Inflammatory macrophage treated with lipopolysaccharide for 4 hours (primary cell): ENCODE data around the gene DHRS9.
"Not testable (repeated sequence)": the region's sequence is repeated elsewhere in the genome, so short reads cannot be mapped to it uniquely, and the experiment has no call there.

ENCODE experiments used
- DNase-seq: peaks from one replicate; pipeline ENCODE4 v3.0.0-alpha.2; 2020

DHRS9 gene

DNA sequence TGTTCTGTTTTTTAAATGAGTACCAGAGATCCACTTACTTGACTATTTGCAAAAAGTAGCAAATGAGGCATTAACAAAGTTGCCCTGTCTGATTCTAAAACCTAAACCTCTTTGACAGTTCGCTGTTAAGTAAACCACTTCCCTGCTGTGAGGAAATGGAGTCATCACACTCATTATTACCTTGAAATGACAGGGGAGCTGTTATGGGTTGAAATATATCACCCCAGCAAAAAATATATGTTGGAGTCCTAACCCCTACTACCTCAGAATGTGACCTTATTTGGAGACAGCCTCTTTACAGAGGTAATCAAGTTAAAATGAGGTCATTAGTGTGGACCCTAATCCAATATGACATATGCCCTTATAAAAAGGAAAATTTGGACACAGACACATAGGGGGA is 36.1 kb downstream of the DHRS9 start:
- no peak for DNase-seq

DNA sequence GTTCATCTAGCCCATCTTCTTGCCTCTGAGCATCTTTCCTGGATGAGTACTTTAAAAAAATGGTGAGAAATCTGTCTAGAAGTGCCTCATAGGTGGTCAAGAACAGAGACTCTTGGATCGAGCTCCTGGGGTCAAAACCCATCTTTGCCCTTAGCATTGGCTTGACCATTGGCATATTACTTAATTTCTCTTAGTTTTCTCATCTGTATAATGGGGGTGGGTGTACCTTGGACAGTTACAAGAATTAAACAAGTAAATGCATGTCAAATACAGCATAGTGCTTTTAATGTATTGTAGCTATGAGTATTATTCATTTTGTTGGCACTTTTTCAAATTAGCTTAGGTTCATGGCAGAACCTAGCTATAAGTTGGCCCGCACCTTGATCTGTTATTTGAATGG is 36.8 kb downstream of the DHRS9 start:
- no peak for DNase-seq

DNA sequence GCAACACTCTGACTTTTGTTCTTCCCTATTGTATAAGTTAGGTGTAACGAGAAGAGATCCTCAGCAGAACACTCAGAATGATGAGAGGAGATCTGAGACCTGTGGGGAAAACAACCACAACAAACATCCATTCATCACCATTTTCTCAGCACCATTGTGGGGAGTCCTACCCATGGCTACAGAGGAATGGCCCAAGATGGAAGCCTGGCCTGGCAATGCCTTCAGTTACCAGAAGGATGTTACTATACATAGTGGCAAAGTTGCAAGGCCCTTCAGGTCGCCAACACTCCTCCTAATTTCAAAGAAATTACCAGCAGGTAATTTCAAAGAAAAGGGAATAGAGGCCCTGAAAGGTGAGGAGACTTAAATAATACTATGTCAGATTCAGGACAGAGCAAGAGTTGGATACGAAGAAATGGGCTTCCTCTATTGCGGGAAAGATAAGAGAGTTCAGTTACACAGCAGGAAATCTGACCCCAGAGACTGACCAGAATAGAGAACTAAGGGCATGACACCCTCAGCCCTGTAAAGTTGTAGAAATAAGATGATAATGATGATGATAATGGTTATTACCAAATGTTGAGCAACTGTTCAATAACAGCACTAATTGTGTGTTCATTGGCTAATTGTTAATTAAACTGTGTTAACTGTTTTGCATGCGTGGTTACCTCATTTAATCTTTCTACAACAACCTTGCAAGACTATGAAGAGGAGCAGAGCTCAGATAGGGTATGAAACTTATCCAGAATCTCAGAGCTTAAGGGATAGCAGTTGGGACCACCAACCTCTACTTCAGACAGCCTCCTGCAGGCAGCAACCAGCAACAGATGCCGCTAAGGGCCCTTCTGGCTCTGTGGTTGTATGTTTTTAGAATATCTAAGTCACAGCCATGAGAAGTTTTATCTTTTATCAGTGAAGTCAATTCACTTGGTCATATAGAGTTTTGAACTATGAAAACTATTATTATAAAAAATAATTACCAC is 37.5 kb downstream of the DHRS9 start:
- peak; percentile 30 for DNase-seq

DNA sequence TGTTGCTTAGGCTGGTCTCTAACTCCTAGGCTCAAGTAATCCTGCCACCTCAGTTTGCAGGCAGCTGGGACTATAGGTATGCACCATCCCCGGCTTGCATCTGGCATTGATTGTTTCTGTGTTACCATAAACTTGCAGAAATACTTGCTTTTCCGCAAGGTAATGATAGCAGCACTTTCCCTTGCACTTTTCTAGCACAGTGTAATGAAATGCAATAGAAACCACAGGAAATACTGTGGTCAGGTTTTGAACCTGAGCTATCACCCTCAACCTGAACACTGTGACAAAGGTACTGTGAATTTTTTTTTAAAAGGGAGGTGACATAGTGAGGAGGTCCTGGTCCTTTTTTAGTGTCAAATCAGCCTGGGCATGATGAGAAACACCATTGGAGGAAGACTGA is 38.3 kb downstream of the DHRS9 start:
- DNase-seq, result no peak

DNA sequence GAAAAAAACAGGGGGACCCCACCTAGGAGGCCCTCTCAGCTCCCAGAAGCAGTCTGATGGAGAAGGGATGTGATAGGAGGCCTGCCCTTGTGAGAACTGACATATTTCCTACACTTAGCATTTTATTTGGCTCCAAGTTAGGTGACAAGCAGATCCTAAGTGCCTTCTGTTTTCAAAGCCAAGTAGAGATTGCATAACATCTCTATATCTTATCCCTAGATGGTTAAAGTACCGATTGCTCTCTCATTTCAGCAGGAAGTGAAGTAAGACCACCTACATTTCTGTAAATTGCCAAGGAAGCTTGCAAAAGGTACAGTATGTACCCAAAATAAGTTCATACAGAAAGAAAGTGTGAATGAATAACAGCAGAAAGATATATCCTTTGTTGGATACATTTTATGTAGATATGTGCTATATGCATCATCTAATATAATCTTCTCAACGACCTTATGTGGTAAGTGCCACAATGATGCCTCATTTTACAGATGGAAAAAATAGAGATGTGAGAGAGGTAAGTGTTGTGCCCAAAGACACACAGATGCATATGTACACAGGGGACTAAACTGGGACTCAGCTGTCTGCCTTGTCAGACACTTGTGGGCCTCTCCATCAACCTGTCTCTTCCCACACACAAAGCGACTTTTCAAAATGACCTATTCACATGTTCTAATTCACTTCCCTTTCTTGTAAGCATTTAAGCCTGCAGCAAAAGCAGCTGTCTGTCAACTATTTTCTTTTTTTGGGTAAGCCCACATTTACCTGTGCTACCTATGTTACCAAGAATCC is 38.9 kb downstream of the DHRS9 start:
- DNase-seq, result no peak

DNA sequence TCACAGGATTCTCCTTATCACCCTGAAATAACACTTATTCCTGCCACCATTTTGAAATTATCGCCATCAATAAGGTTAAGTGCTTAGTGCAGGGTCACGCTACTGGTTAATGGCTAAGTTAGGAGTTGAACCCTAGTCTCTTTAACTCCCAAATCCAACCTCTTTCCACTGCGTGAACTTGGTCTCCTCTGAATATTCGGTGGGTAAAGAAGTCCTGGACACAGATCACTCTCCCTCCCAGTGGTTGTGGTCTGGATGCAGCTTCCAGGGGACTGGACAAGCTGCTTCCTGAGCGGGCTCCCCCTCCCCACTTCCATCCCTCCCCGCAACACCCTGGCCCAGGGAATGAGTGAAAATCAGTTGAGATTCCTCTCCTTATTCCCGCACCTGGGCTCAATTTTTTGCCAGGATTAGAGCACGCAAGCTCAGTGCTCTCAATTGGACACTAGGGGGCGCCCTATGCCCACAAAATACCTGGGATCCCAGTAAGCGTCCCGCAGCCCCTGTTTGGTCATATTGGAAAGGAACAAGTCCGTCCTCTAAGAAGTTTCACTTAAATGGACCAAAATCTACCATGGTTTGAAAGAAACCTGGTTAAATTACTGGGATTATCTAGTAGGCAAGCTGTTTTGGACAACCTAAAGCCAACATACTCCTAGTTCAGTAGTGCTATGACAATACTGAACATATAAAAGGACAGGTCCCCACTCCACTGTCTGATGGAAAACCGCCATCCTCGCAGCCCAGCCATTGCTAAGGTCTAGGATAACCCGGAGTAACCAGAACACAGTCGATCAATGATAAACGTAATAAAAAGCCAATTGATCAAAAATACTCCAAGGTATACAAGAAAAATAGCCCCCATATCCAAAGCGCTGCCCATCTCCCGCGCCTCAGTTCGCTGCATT is 40.4 kb downstream of the DHRS9 start:
- DNase-seq, result peak; percentile 72

DNA sequence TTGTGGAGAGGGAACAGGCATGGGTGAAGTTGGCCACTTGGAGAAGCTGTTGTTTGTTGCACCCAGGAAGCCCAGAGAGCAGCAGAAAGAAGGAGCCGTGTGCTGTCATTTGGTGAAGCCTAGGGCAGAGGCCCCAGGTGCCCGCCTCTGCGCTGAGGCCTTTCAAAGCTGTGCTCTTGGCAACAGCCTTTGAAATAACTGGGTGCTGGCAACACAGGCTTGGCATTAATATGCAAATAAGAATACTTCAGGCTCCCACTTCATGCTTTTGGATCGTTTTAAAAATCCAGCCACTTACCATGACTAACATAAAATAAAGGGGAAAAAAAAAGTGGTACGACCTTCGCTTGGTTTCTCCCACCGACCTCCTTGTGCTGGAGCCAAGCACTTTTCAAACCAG is 41.1 kb downstream of the DHRS9 start:
- DNase-seq, result no peak

DNA sequence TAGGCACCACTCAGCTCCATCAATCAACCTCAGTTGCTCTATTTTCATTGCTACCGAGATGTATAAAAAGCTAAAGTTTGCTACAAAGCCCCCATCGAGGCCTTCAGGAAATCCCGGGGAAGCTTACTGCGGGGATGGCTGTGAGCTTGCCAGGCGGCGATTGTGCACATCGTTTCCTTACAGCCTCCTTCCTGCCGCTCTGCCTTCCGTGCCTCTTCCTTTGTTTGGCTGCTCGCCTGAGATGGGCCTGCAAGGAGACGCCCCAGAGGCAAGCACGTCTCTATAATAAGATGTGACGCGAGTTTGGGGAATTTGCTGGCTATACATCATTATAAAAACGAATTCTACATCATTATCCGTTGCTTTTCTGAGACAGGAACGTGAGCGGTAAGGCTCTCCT is 41.6 kb downstream of the DHRS9 start:
- no peak for DNase-seq

DNA sequence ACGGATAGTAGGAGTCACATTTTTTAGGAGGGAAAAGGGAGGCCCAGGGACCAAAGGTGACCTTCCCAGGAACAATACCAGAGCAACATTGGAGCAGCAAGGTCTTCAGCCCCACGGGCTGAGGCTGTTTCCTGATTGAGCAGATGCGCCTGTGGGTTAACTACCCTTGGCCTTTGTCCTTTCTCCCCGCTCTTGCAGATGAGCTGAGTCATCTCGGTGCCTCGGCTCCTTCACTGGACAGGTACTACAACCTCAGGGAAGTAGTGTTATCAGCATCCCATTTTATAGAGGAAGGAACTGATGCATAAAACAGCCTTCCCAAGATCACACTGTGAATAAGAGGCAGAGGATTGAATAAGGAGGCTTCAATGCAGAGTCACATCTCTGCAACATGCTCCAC is 43.5 kb downstream of the DHRS9 start:
- DNase-seq, result no peak

DNA sequence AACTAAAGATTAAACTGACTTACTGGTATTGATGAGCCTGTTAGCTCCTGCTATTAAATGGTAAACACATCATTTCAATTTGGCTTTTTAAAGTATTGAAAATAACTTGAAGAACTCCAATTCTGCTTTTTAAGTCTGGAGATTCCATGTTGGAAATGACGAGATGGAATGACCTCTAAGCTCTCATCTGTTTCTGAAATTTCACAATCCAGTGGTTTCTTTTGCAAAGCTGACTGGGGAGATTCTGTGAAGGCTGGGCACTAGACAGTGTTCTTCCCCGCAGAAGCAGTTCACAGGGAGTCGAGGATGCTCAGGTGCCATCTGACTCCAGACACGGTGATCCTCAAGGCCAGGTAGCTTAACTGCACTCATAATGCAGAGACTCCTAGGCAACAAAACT is 44.7 kb downstream of the DHRS9 start:
- peak; percentile 80 for DNase-seq

DNA sequence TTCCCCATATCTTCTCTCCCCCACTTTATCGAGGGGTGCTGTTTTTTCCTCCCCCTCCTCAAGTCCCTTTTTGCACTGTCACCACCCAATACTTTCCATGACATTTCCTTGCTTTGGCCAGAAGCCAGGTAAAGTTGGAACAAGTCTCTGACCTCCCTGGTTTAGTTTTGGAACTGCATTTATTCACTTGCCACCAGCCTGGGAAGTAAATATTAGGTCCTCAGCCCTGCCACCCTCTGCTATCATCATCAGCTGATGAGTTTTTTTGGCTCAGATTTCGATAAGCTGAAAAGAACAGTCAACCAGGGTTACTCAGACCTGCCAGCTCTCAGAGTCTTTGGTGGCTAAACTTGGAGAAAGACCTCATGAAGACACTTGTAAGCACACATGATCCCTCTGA is 47.0 kb downstream of the DHRS9 start:
- DNase-seq, result peak; percentile 65

DNA sequence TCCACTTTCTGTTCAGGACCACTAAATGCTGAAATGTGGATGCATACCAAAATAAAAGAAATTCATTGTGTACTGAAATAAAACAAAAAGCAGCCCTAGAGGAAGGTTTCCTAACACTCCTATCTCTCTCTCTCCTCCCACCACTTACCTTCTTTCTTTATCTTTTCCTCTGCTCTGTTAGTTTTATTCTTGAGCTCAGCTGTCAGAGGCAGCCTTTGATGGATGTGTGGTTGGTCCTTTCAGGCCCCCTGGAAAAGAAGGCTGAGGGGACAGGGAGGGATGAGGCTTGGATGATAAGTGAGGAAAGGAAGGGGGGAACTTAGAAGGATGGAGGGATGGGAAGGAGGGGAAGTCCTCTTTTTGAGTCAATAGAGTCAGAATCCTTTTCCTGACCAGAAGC is 47.6 kb downstream of the DHRS9 start:
- DNase-seq, result no peak

DNA sequence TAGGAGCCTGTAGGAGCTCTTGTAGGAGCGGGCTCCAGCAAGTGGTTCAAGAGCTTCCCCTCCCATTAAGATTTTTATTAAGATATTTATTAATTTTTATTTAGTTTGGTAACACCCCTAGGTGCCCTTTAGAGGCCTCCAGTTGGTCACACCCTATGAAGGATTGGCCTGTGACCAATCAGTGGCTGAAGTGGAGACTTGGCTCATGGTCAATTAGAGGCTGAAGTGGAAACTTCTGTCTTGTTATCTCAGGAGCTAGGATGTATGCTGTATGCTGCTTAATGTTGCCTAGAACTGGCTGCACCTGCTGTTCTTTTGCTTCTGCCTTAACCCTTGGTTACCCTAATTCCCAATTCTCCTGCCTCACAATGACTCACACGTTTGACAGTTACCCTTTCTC is 48.7 kb downstream of the DHRS9 start:
- DNase-seq, result no peak

DNA sequence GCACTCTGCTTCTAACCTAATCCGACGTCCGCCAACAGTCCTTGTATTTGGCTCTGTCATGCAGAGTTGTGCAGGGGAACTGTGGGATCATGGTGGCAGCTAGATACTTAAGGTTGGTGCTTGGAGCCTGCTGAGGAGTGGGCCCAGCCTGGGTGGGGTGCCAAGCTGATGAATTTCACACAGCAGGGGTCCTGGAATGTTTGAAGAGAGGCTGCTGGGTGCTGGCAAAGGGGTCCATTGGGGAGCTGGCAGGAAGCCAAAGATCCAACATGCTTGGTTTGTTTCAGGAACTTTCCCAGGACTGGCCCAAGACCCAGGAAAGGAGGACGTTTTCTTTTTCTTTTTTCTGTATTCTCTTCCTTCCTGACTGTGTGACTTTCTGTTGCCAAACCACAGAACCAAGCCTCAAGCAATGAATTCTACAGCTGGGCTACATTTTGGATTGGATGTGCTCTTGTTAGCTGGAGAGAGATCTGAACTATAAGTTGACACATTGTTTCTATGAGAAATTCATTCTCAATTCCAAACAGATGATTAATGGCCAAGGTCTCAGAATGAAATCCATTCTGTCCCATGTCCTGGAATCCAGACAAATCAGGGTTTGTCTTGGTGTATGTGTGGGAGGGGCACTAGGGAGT is 49.9 kb downstream of the DHRS9 start:
- no peak for DNase-seq

DNA sequence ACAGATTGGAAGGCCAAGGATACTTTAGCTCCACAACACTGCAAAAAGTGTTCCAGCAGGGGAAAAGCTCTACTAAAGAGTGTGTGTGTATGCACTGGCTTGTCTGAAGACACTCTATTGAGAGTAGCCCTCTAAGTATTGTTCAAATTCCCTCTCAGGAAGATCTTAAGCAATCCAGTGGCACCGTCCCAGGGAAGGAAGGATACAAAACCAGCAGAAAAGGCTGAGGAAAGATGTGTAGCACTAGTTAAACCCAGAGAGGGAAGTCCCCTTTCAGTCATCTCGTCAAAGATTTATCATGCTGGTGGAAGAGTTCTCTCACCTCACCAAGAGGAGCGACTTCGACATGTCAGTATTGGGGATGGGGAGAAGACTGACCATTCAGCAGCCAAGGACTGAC is 50.5 kb downstream of the DHRS9 start:
- DNase-seq, result no peak

DNA sequence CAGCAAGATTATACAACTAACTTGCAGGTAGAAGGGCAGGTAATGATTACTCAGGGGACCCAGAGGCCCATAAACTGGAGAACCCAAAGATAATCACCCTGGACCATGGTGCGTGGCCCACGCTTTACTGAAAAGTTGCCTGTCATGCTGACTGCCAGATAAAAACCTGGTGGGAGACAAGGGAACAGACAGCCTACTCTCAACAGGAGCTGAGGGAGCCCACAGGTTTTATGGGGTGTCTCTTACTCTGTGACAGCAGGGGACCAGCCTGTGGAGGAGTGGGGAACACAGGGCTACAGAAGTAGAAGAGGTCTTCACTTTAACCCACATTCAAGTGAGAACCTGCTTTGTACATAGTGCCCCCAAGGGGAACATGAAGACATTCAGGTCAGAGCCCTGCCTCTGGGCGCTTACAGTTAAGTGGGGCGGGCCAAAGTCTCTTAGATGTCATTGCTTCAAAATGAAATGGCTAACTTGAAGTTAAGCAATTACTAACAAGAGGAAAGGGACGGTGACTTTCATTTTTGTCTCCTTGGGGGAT is 60.4 kb downstream of the DHRS9 start:
- no peak for DNase-seq

DNA sequence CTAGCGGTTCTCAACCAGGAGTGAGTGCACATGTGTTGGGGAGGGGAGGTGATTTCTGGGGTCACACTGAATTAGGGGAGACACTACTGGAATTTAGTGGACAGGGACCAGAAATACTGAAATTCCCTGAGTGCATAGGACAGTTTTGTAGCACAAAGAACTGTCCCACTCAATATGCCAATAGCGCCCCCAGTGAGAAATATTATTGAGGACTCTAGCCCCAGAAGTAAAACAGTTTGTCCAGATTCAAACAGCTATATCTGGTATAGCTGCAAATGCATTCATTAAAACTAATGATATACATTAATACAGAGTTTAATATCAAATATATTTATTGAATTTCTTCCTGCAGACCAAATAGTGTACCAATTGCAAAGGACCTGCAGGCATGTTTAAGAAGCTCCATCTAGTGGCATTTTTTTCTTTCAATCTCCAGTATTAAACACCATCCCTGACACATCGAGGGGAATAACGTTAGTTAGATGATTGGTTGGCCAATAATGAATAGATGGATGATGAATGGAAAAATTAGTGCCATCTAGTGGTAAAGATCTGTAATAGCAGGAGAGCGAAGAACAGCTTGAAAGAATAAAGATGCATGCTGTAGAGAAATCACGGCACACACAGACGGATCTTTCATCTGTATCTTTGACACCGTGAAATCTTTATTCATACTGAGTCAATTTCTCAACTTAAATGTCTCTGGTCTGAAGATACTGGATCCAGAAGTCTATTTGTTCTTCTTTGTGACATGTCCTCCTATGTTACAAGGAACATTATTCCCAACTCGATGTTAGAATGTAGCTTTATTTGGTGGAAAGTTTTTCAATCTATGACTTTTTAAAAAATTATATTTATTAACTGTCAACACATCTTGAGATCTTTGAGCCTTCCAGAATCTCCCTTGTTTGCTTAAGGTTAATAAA is 62.5 kb downstream of the DHRS9 start:
- DNase-seq, result peak; percentile 76

DNA sequence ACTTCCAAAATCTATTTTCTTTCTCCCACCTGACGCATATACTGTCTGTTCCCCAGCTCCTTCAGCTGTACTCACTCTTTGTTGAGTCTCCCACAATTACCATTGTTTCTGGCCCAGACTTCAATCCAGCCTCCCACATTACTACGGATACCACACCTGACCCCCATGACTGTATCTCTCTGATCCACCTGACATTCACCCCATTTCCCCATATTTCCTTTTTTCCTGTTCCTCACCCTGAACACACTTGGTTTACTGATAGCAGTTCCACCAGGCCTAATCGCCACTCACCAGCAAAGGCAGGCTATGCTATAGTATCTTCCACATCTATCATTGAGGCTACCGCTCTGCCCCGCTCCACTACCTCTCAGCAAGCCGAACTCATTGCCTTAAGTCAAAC is 64.9 kb downstream of the DHRS9 start:
- not testable (repeated sequence) for DNase-seq

DNA sequence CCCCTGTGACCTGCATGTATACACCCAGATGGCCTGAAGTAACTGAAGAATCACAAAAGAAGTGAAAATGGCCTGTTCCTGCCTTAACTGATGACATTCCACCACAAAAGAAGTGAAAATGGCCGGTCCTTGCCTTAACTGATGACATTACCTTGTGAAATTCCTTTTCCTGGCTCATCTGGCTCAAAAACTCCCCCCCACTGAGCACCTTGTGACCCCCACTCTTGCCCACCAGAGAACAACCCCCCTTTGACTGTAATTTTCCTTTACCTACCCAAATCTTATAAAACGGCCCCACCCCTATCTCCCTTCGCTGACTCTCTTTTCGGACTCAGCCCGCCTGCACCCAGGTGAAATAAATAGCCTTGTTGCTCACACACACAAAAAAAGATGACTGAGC is 67.1 kb downstream of the DHRS9 start:
- DNase-seq, result not testable (repeated sequence)

DNA sequence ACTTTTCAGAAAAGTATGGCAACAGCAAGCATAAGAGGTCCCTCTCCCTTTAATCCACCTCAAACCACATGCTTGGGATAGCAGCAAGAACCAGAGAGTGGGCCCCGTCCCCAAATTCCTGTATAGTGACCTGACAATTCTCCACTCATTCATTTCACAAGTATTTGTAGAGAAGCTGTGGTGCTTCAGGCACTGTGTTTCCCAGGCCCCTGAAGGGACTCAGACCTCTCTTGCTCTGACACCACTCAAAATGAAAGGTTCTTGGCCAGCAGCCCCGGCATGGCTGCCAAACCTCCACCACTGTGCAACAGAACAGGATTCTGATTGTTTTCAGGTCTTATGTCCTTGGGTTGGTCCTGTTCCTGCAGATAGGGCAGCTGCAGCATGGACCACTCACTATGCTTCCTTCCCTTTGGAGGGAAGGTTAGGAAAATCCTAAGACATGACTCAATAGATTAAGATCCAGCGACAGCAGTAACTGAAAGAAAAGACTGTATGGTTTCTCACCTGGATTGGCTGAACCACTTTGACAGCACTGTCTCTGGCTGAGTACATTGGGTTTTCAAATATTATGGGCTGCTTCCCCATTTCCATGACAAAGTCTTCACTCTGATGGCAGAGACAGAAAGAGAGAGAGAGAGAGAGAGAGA is 67.6 kb downstream of the DHRS9 start:
- no peak for DNase-seq

DNA sequence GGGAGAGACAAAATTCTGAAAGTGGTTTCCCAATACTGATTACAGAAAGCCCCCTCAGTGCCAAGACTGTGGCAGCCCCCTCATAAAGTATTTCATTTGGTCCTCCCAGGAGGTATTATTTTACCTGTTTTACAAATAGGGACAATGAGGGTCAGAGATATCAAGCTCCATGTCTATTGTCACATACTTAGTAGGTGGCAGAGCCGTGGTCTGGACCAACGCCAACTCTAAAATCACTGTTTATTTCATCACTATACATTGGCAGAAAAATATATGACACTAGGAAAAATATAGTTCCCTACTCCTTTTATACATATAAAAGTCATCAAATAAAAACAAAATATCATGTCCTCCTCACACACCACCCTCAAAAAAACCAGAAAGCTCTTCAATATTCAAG is 68.6 kb downstream of the DHRS9 start:
- no peak for DNase-seq
